Colonic mucosa (tissue), 4 donors: Measurements from ENCODE around the gene C14orf132. TPM values are rescaled to one million over a fixed set of nuclear protein-coding genes. Genes with fewer than 3 reads are reported as not detected.

Experiments
- DNase-seq: peaks from one replicate; pipeline ENCODE4 v3.0.0-alpha.2; 2020
- H3K27ac ChIP-seq: fragments of 200-600 bp; one replicate; pipeline ENCODE4 v1.8.0; 2021
- H3K27me3 ChIP-seq: fragments of 200-600 bp; one replicate; pipeline ENCODE4 v1.8.0; 2021
- H3K36me3 ChIP-seq: fragments of 200-600 bp; one replicate; pipeline ENCODE4 v1.8.0; 2021
- H3K4me1 ChIP-seq: fragments of 200-600 bp; one replicate; pipeline ENCODE4 v1.8.0; 2021; ENCODE audit warnings: mild to moderate bottlenecking
- H3K4me3 ChIP-seq: fragments of 200-600 bp; one replicate; pipeline ENCODE4 v1.8.0; 2021
- H3K9ac ChIP-seq, 2 donors: one replicate each; pipeline ENCODE4 v1.7.0; 2013; ENCODE audit warnings: control low read depth in 2 of 2, low read depth in 2 of 2, low read length in 2 of 2
- H3K9me3 ChIP-seq: fragments of 200-600 bp; one replicate; pipeline ENCODE4 v1.8.0; 2021
- intact Hi-C: fragments of 100-400 bp; cut with DNase I; formaldehyde crosslinking; loops from one replicate; pipeline ENCODE4 v1.14.1; 2022
- total RNA-seq, 2 donors: library from RNA; stranded (reverse); fragmentation: NEBNext Ultra II Directional in 1 of 2; extraction: Animal tissue kit (Norgen Biotek cat#: 25700) in 1 of 2; gene quantifications; one replicate each; pipeline ENCODE4 v1.2.1, GENCODE V29; 2021
- TF ChIP-seq, protein P1 (sequence below): fragments of 200-600 bp; IDR thresholded peaks from one replicate; pipeline ENCODE4 v1.8.0; 2022; ENCODE audit warnings: antibody characterized with exemption, mild to moderate bottlenecking
- donor health status: healthy.
- donor health status: DM: no; HTN: no; CAD: no.
- donor health status: DM: no; HTN: no; CAD: no.

The C14orf132 gene
- total RNA-seq, 2 donors from 2014 or later = 2.2 to 3.6 TPM

DNA sequence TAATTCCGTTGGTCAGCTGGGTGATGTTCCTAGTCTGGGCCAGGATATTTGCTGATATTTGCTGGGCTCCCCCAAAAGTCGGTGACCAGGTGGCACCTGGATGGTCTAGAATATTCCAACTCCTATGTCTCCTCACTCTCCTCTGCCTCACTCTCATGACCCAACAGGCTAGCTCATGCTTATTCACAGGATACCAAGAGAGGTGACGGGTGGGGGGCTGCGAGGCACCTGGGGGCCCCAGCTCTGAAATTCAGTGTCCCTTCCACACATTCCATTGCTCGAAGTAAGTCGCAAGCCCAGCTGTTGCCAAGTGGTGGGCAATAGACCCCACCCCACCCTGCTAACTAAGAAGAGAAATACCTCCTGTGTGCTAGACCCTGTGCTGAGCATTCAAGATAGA, 67.7 kb downstream of the C14orf132 start:
- no peaks in the 10 kb centered on the region for H3K36me3 ChIP-seq
- H3K9me3 ChIP-seq = no peaks in the 10 kb centered on the region
- H3K4me3 ChIP-seq = no peak overlapping the region
- no peak overlapping the region for H3K27ac ChIP-seq
- DNase-seq = no peak
- TF ChIP-seq, protein P1, sequence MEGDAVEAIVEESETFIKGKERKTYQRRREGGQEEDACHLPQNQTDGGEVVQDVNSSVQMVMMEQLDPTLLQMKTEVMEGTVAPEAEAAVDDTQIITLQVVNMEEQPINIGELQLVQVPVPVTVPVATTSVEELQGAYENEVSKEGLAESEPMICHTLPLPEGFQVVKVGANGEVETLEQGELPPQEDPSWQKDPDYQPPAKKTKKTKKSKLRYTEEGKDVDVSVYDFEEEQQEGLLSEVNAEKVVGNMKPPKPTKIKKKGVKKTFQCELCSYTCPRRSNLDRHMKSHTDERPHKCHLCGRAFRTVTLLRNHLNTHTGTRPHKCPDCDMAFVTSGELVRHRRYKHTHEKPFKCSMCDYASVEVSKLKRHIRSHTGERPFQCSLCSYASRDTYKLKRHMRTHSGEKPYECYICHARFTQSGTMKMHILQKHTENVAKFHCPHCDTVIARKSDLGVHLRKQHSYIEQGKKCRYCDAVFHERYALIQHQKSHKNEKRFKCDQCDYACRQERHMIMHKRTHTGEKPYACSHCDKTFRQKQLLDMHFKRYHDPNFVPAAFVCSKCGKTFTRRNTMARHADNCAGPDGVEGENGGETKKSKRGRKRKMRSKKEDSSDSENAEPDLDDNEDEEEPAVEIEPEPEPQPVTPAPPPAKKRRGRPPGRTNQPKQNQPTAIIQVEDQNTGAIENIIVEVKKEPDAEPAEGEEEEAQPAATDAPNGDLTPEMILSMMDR = no peak
- H3K27me3 ChIP-seq = no peaks in the 10 kb centered on the region
- no peaks in the 10 kb centered on the region for H3K4me1 ChIP-seq
- intact Hi-C loops = loop anchor here (10.0 kb wide), 1 partner anchor 98 kb away; the partner anchor contains the start of gene BDKRB2
- H3K9ac ChIP-seq = no peak overlapping the region

DNA sequence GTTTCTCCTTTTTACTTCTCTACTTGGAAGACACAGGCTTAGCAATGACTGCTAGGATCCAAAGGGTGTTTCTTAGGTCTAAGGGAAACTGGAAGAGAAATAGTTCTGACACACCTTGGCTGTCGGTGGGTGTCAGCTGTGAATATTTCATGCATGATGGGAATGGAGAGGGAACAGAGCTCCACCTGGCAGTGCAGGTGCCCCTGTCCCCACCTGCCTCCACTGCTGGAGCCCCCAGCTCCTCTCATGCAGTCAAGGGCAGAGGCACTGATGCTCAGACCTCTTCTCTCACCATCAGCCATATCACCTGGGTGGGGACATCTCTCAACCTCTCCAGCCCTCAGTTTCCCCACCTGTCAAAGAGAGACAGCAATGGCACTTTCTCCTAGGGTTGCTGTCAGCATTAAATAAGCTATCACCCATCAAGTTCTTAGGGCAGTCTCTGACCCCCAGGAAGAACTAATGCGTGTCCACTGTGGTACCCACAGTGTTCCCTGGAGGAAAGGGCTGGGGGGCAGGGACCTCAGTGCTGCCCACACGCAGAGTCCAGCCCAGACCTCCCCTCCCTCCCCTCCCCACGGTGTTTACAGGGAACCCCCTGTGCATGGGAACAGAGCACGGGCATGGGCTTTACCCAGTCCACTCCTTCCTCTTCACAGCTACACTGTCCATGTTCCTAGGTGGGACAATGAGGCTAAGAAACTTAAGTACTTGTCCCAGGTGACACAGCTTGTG, 69.1 kb downstream of the C14orf132 start:
- DNase-seq = no peak
- no peaks in the 10 kb centered on the region for H3K4me1 ChIP-seq
- H3K36me3 ChIP-seq = no peaks in the 10 kb centered on the region
- H3K4me3 ChIP-seq = no peak overlapping the region
- H3K27ac ChIP-seq = no peak overlapping the region
- no peaks in the 10 kb centered on the region for H3K27me3 ChIP-seq
- no peak overlapping the region for H3K9ac ChIP-seq
- TF ChIP-seq, protein P1 = no peak
- no peaks in the 10 kb centered on the region for H3K9me3 ChIP-seq
- intact Hi-C loops = loop anchor here (10.0 kb wide), 1 partner anchor 97 kb away; the partner anchor contains the start of gene BDKRB2

DNA sequence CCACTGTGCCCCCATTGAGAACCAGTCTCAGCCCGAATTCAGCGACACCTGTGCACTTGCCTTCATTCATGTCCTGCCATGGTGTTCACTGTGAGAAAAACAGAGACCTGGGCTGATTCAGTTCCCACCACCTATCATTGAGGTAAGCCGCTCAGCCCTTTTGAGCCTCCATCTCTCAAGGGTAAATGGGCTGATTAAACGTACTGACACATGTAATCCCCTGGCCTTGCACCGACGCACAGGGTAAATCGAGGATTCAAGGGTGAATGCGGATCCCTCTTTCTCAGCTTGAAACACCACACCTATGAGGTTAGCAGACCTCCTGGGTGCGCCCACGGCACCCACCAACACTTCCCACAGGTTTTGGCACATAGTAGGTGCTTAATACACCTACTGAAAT, 69.7 kb downstream of the C14orf132 start:
- Histone ChIP-seq H3K36me3 (no peaks in the 10 kb centered on the region), H3K27me3 (no peaks in the 10 kb centered on the region), H3K4me3 (no peak overlapping the region), H3K9ac (no peak overlapping the region), H3K9me3 (no peaks in the 10 kb centered on the region), H3K27ac (no peak overlapping the region), H3K4me1 (no peaks in the 10 kb centered on the region)
- TF ChIP-seq, protein P1 = no peak
- intact Hi-C loops = loop anchor here (10.0 kb wide), 1 partner anchor 96 kb away; the partner anchor contains the start of gene BDKRB2
- no peak for DNase-seq

DNA sequence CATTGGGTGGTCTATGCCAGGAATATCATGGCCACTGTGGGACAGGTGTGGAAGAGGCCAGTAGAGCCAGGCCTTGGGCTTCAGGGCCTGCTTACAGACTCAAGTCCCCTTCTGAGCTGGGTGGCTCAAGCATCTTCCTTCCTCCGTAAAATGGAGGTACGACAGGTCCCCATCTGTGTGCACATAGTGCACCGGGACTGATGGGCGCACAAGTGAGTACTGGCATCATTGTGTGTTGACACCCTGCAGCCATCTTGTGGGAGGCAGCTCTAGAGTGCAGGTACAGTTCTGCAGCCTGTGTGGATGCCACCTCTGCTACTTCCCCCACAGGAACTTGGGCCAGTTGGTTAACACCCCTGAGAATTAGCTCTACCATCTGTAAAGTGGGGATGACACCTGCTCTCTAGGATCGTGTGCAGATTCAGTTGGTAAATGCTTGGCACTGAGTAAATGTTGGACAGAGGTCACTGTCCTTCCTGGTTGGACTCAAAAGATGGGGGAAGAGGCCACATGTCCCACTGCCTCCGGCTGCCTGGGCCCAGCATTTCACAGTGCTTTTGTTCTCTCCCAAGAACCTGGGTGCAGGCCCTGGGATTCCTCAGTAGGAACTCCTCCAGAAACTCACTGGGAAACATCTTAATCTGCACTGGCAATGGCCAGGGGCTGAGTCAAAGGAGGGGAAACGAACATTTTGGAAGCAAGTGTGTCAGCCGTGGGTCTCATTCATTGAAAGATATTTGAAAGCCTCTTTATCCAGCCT, 70.6 kb downstream of the C14orf132 start:
- no peak for DNase-seq
- TF ChIP-seq, protein P1 = no peak
- Histone ChIP-seq H3K9me3 (no peaks in the 10 kb centered on the region), H3K4me1 (no peaks in the 10 kb centered on the region), H3K27me3 (no peaks in the 10 kb centered on the region), H3K27ac (no peak overlapping the region), H3K9ac (no peak overlapping the region), H3K36me3 (no peaks in the 10 kb centered on the region), H3K4me3 (no peak overlapping the region)
- intact Hi-C loops = loop anchor here (10.0 kb wide), 1 partner anchor 95 kb away; the partner anchor contains the start of gene BDKRB2

DNA sequence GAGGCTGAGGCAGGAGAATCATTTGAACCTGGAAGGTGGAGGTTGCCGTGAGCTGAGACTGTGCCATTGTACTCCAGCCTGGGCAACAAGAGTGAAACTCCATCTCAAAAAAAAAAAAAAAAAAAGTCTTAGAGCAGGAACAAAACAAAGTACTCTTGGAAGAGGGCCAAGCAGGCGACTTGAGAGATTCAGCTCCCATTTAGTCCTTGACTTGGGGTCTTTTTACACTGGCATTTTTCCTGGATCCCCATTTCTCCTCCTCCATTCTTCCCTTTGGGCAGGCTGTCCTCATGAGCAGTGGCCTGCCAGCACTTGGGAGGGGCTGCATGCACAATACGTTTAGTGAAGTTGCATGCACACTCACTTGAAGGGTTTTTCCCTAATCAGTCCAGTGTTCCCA, 72.9 kb downstream of the C14orf132 start:
- DNase-seq = no peak
- Histone ChIP-seq H3K9me3 (no peaks in the 10 kb centered on the region), H3K4me3 (no peak overlapping the region), H3K36me3 (no peaks in the 10 kb centered on the region), H3K9ac (no peak overlapping the region), H3K27ac (no peak overlapping the region), H3K4me1 (no peaks in the 10 kb centered on the region), H3K27me3 (no peaks in the 10 kb centered on the region)
- intact Hi-C loops = no loop called here
- TF ChIP-seq, protein P1 = no peak
